ENCODE measurements around the gene FFAR2.

The FFAR2 gene

DNA sequence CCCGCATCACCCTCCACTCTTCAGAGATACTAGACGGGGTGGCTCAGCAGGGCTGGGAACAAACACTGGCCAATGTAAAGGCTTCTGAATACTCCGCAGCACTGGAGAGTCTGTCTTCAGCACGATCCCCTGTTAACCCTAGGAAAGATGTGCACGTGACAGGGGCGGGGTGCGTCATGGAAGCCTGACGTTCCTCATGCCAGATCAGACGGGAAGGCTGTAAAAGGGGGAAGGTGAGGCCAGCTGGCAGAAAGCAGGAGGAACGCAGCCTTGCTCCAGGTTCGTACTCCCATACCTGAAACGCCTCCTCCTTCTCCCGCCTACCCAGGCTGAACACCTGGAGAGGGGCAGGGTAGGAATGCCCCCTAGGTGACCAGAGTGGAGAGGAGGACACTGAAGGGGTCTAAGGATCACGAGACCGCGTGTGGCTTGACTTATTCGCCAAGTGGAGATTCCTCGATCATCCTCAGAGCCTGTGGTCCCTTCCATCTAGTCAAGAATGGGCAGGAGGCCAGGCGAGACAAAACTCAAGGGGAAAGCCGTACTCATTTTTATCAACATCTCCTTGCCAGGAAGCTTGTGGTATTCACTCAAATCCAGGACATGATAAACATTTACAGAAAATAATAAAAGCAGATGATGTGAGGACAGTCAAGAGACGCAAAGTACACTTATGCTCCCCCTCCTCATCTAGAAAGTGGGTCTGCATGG is 18.2 kb upstream of the FFAR2 start:
- no peak overlapping the region for H3K27ac ChIP-seq
- no peak for TF ChIP-seq ZFX (IDR thresholded peaks at IDR 0.05; ENCODE audit: borderline replicate concordance)
- no peak for TF ChIP-seq CTCF (IDR thresholded peaks at IDR 0.05)

DNA sequence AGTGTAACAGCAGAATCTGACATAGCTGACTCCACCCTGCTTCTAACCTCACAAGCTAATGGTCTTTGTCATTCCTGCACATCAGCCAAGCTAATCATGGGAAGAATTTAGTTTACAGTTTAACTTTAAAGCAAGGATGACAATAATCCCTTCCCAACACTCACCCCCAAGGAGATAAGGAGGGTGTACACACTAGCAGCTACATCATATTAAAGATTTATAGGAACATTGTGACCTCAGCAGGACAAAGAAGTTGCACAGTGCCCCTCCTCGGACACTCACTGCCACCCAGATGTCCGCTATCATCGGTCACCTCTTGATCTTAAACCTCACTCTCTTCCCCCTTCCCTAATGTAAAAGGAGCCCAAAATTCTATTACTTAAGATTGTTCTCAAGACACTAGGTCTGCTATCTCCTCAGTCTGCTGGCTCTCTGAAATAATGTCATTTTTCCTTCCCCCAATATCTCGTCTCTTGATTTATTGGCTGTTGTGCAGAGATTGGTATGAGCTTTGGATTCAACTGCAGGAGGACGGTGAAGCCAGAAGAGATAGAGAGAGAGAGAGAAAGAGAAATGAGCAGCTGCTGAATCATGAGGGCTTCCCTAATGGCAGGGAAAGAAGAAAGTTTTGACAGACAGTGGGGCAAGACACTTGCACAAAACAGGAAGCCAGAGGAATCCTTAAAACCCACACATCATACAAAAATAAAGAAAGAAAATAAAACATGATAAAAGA is 17.5 kb upstream of the FFAR2 start:
- no peak for TF ChIP-seq CTCF (IDR thresholded peaks at IDR 0.05)
- TF ChIP-seq ZFX (IDR thresholded peaks at IDR 0.05; ENCODE audit: borderline replicate concordance), result no peak
- H3K27ac ChIP-seq, result no peak overlapping the region

GRCh38 chr19:35431145-35431807 is 16.8 kb upstream of the FFAR2 start:
- H3K27ac ChIP-seq, result no peak overlapping the region
- TF ChIP-seq CTCF (IDR thresholded peaks at IDR 0.05) (no peak), ZFX (IDR thresholded peaks at IDR 0.05; ENCODE audit: borderline replicate concordance) (no peak)

GRCh38 chr19:35432911-35433310 is 15.1 kb upstream of the FFAR2 start:
- TF ChIP-seq ZFX (IDR thresholded peaks at IDR 0.05; ENCODE audit: borderline replicate concordance) (no peak), CTCF (IDR thresholded peaks at IDR 0.05) (no peak)
- H3K27ac ChIP-seq, result no peak overlapping the region

DNA sequence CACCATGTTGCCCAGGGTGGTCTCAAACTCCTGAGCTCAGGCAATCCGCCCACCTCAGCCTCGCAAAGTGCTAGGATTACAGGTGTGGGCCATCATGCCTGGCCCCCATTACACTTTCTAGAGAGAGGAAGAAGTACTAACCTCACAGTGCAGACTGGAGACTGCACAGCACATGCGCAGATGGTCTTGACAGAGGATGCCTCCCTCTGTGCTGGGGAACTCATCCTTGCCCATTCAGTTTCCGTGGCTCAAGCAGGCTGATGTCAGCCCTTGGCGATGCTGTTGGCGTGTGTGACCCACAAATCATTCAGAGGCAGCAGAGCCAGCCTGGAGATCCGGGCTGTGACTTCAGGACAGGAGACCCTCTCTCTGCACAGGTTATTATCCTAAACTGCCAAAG is 14.6 kb upstream of the FFAR2 start:
- no peak overlapping the region for H3K27ac ChIP-seq
- TF ChIP-seq CTCF (IDR thresholded peaks at IDR 0.05), result no peak
- TF ChIP-seq ZFX (IDR thresholded peaks at IDR 0.05; ENCODE audit: borderline replicate concordance), result no peak

DNA sequence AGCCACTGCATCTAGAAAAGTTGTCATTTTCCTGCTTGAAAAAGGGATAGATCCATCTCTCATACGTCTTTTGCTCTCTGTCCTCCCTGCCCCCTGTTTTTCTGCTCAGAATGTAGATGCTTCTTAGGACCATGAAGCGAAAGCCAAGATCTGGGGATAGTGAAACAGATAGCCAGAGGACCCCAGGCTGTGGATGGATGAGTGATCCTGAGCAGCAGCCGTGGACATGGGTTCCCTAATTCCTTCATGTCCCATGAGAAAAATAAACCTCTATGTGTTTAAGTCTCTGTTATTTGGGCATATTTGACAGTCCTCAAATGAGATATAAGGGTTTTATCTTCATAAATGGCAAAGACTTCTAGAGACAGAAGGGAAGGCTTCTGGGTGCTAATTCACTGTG is 12.2 kb upstream of the FFAR2 start:
- H3K27ac ChIP-seq, result no peak overlapping the region
- no peak for TF ChIP-seq CTCF (IDR thresholded peaks at IDR 0.05)
